Urothelium cell line (cell line): ENCODE measurements around the gene LPP.

Experiments
- DNase-seq: peaks from one replicate; pipeline ENCODE4 v3.0.0; 2011; ENCODE audit warnings: low spot score, mixed read lengths
- FAIRE-seq: peaks from 2 replicates; lab custom pipeline; 2011; peaks lifted over from hg19 to GRCh38; lab: Jason Lieb, UNC

The LPP gene

GRCh38 chr3:188218603-188219002 lies 64.6 kb downstream of the LPP start:
- DNase-seq (no peak), FAIRE-seq (no peak)

- FAIRE-seq (no peak), DNase-seq (no peak)
Measured at GRCh38 chr3:188219147-188219546, 65.2 kb downstream of the LPP start.

GRCh38 chr3:188220097-188220788 lies 66.3 kb downstream of the LPP start:
- FAIRE-seq: no peak
- no peak for DNase-seq

- no peak for DNase-seq
Measured at GRCh38 chr3:188220988-188221818, 67.2 kb downstream of the LPP start.

DNA sequence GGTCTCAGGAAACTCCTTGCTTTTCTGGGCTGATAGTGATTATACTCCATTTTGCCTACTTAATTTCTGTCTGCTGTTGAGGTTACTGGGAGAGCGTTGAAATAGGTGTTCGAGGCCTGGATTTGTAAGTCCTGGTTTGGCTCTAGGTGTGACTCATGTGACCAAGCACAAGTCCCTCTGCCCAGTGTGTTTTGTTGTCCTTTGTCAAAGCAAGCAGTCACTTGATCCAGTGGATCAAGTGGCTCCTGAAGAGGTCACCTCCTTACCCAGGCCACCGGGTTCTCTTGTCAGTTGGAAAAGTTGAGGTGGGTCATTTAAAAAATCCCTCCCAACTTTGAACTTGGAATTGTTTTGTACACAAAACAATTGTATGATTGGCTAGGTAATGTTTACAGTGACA lies 70.0 kb downstream of the LPP start:
- FAIRE-seq: no peak

More at GRCh38 chr3:188220988-188221818, 67.2 kb downstream of the LPP start:
- FAIRE-seq: no peak

GRCh38 chr3:188227442-188227841 lies 73.5 kb downstream of the LPP start:
- FAIRE-seq (no peak), DNase-seq (no peak)

More for the DNA sequence above, 70.0 kb downstream of the LPP start:
- no peak for DNase-seq

DNA sequence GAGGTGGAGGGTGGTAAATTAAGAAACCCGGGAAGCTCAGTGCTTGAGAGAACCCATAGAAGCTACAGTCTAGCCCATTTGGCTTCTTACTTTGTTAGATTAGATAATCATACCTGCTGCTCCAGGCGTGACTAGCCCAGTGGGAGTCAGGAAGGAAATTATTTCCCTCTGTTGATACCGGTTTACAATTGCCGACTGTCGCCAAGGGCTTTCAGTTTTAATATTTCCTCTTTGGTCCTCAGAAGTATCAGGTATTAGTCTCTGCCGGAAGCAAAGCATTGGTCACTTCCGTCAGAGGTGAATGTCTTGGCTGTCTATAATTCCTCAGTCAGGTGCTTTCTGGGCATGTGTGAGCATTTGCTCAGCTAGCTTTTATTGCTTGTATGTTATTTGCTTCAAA lies 75.2 kb downstream of the LPP start:
- DNase-seq (no peak), FAIRE-seq (no peak)

- FAIRE-seq: no peak
- no peak for DNase-seq
Measured at GRCh38 chr3:188229726-188230125, 75.8 kb downstream of the LPP start.

- FAIRE-seq: no peak
Measured at GRCh38 chr3:188230962-188231361, 77.0 kb downstream of the LPP start.

GRCh38 chr3:188231456-188231855 lies 77.5 kb downstream of the LPP start:
- no peak for FAIRE-seq

More at GRCh38 chr3:188230962-188231361, 77.0 kb downstream of the LPP start:
- DNase-seq: no peak

GRCh38 chr3:188232656-188233055 lies 78.7 kb downstream of the LPP start:
- DNase-seq (no peak), FAIRE-seq (no peak)

More at GRCh38 chr3:188231456-188231855, 77.5 kb downstream of the LPP start:
- DNase-seq: no peak

GRCh38 chr3:188233320-188233719 lies 79.4 kb downstream of the LPP start:
- no peak for DNase-seq
- no peak for FAIRE-seq

DNA sequence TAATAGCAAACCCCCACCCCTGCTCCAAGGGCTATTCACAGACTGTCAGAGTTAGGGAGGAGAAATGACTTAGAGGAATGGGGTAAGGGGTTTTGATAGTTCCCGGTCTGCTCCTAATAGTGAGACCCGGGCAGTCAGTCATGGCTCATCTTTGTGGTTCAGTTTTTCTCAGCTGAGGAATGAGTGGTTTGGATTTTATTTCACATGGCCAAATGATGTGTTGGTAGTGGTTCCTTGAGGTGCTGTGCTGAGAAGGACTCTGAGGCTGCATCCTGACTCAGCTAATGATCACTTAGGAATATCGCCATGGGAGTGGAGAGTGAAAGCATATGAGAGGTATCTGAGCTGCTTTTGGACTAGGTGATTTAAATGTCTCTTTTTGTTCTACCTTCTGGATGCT lies 80.2 kb downstream of the LPP start:
- peak; percentile 13 for FAIRE-seq
- no peak for DNase-seq

GRCh38 chr3:188236271-188236670 lies 82.3 kb downstream of the LPP start:
- no peak for FAIRE-seq
- no peak for DNase-seq

- no peak for DNase-seq
- no peak for FAIRE-seq
Measured at GRCh38 chr3:188239035-188239434, 85.1 kb downstream of the LPP start.

DNA sequence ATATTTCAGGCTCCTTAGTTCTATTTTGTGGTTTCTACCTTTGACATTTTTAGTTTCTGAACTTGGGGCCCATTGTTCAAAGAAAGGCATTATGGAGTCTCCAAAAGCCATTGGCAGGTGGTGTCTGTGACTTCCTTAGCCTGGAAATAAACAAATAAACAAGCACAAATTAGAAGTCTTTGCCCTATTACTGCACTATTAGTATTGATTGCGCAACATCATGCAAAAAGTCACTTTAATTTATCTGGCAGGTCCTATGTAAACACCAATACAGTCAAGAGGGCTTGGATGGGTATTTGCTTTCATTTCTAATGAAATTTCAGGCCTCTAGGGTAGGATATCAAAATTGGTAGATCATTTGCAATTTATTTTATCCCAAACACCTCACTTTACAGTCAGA lies 85.6 kb downstream of the LPP start:
- DNase-seq: no peak
- FAIRE-seq: no peak

GRCh38 chr3:188240189-188240981 lies 86.4 kb downstream of the LPP start:
- FAIRE-seq (no peak), DNase-seq (no peak)

GRCh38 chr3:188241072-188241471 lies 87.1 kb downstream of the LPP start:
- DNase-seq: no peak
- no peak for FAIRE-seq

- no peak for FAIRE-seq
- DNase-seq: no peak
Measured at GRCh38 chr3:188241883-188242282, 87.9 kb downstream of the LPP start.

DNA sequence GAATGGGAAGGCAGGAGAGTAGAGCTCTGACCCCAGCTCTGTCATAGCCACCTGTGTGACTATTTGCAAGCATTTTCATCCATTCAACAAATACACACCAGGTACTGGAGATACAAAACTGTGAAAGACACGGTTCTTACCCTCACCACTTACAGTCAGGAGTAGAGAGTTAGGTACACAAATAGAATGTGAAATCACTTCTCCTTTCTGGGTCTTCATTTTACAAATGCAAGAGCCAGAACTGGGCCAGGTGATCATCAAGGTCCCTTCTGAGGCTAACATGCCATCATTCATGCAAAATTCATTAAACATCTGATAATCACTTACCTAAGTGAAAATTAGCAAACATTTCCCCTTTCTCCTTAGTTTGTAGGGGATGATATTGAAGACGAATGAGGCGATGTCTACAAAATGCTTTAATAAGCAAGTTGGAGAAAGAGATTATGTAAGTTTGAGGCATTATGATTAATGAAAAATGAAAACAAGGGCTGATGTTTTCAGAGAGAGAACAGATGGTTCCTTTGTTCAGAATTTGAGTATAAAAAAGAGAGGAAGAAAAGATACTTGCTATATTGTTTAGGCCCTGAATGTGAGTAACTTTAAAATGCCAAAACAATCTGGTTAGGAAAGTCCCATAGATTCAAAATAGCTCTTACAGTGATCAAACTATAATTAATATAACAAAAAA lies 88.6 kb downstream of the LPP start:
- FAIRE-seq (no peak), DNase-seq (no peak)
